HG02798 (cell line): ENCODE data around the gene PAPPA.

Source experiments
- ATAC-seq: cut with Tn5 transposase; IDR thresholded peaks from one replicate; pipeline ENCODE4 v1.9.1; 2021; ENCODE audit warnings: mild to moderate bottlenecking; ENCODE audit not compliant: unreplicated experiment, poor library complexity

Gene PAPPA

GRCh38 chr9:116337015-116337414, 183.4 kb downstream of the PAPPA start:
- no peak for ATAC-seq

GRCh38 chr9:116340270-116340669, 186.7 kb downstream of the PAPPA start:
- no peak for ATAC-seq

- no peak for ATAC-seq
Observed at GRCh38 chr9:116342061-116342460, 188.5 kb downstream of the PAPPA start.

- no peak for ATAC-seq
Observed at GRCh38 chr9:116342941-116343340, 189.3 kb downstream of the PAPPA start.

- no peak for ATAC-seq
Observed at GRCh38 chr9:116344416-116344815, 190.8 kb downstream of the PAPPA start.

GRCh38 chr9:116345393-116345792, 191.8 kb downstream of the PAPPA start:
- no peak for ATAC-seq

- ATAC-seq, result no peak
Observed at GRCh38 chr9:116345817-116346216, 192.2 kb downstream of the PAPPA start.

GRCh38 chr9:116349684-116350083, 196.1 kb downstream of the PAPPA start:
- no peak for ATAC-seq

- no peak for ATAC-seq
Observed at GRCh38 chr9:116350213-116350612, 196.6 kb downstream of the PAPPA start.

GRCh38 chr9:116352958-116353357, 199.4 kb downstream of the PAPPA start:
- no peak for ATAC-seq

GRCh38 chr9:116355153-116355921, 201.7 kb downstream of the PAPPA start:
- ATAC-seq, result no peak

- ATAC-seq, result no peak
Observed at GRCh38 chr9:116358251-116358650, 204.7 kb downstream of the PAPPA start.

GRCh38 chr9:116360016-116360415, 206.4 kb downstream of the PAPPA start:
- ATAC-seq, result no peak

GRCh38 chr9:116360989-116361388, 207.4 kb downstream of the PAPPA start:
- no peak for ATAC-seq

GRCh38 chr9:116361547-116361946, 208.0 kb downstream of the PAPPA start:
- no peak for ATAC-seq

GRCh38 chr9:116362493-116362892, 208.9 kb downstream of the PAPPA start:
- no peak for ATAC-seq

GRCh38 chr9:116365056-116365471, 211.5 kb downstream of the PAPPA start:
- no peak for ATAC-seq

GRCh38 chr9:116366241-116366640, 212.7 kb downstream of the PAPPA start:
- ATAC-seq, result no peak

- no peak for ATAC-seq
Observed at GRCh38 chr9:116368680-116369079, 215.1 kb downstream of the PAPPA start.

- no peak for ATAC-seq
Observed at GRCh38 chr9:116369706-116370105, 216.1 kb downstream of the PAPPA start.

- ATAC-seq, result no peak
Observed at GRCh38 chr9:116370556-116370955, 217.0 kb downstream of the PAPPA start.

- no peak for ATAC-seq
Observed at GRCh38 chr9:116372081-116372673, 218.6 kb downstream of the PAPPA start.
